ENCODE data around the gene FAM184A. TPM values are rescaled to one million over a fixed set of nuclear protein-coding genes. Genes with fewer than 3 reads are reported as not detected.

Gene FAM184A
- total RNA-seq, 1 donor from 2014 or later, result 7.5 TPM

DNA sequence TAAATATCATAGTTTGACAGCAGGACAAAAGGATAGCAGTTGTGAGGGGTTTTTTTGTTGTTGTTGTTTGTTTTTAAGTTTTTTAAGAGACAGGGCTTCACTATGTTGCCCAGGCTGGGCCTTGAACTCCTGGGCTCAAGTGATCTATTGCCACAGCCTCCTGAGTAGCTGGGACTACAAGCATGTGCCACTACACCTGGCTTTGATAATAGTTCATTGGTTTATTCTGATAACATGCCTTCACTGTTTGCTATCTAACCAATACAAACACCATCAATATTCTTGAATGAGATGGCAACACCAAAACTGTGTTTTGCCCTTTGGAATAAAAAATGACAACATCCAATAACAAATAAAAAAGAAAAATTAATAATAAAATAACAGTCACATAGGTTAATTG lies 41.2 kb downstream of the FAM184A start:
- DNase-seq (ENCODE audit: extremely low spot score, unreplicated experiment), result no peak
- H3K36me3 Mint-ChIP-seq, result no peaks in the 10 kb centered on the region
- H3K4me3 Mint-ChIP-seq, result no peak overlapping the region
- H3K4me1 Mint-ChIP-seq (ENCODE audit: unreplicated experiment), result peaks cover 12% of the 10 kb centered on the region
- H3K27me3 Mint-ChIP-seq, result no peaks in the 10 kb centered on the region
- no peak overlapping the region for H3K27ac Mint-ChIP-seq
- H3K9me3 Mint-ChIP-seq, result no peaks in the 10 kb centered on the region
- TF ChIP-seq, protein P1, sequence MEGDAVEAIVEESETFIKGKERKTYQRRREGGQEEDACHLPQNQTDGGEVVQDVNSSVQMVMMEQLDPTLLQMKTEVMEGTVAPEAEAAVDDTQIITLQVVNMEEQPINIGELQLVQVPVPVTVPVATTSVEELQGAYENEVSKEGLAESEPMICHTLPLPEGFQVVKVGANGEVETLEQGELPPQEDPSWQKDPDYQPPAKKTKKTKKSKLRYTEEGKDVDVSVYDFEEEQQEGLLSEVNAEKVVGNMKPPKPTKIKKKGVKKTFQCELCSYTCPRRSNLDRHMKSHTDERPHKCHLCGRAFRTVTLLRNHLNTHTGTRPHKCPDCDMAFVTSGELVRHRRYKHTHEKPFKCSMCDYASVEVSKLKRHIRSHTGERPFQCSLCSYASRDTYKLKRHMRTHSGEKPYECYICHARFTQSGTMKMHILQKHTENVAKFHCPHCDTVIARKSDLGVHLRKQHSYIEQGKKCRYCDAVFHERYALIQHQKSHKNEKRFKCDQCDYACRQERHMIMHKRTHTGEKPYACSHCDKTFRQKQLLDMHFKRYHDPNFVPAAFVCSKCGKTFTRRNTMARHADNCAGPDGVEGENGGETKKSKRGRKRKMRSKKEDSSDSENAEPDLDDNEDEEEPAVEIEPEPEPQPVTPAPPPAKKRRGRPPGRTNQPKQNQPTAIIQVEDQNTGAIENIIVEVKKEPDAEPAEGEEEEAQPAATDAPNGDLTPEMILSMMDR (conservative IDR thresholded peaks at IDR 0.05), result no peak

DNA sequence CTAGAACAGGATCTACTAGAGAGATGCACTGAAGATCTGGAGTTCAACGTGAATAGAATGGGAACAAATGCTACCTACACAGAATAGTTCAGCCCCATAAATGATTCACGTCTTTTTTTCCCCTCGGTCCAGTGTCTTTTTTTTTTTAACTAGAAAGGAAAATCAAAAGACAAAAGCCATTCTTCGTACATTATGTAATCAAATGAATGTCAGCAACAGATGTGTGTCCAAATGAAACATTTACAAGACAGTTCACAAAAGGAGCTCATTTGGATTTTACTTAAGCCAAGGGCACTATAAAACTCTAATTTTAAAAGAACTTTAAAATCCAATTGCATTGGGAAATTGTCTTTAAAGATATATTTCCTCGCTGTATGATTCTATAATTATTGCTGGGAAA lies 42.4 kb downstream of the FAM184A start:
- no peak overlapping the region for H3K4me3 Mint-ChIP-seq
- H3K4me1 Mint-ChIP-seq (ENCODE audit: unreplicated experiment), result peaks cover 12% of the 10 kb centered on the region
- DNase-seq (ENCODE audit: extremely low spot score, unreplicated experiment), result no peak
- H3K27ac Mint-ChIP-seq, result no peak overlapping the region
- H3K36me3 Mint-ChIP-seq, result no peaks in the 10 kb centered on the region
- no peaks in the 10 kb centered on the region for H3K9me3 Mint-ChIP-seq
- TF ChIP-seq, protein P1 (conservative IDR thresholded peaks at IDR 0.05), result no peak
- H3K27me3 Mint-ChIP-seq, result no peaks in the 10 kb centered on the region

DNA sequence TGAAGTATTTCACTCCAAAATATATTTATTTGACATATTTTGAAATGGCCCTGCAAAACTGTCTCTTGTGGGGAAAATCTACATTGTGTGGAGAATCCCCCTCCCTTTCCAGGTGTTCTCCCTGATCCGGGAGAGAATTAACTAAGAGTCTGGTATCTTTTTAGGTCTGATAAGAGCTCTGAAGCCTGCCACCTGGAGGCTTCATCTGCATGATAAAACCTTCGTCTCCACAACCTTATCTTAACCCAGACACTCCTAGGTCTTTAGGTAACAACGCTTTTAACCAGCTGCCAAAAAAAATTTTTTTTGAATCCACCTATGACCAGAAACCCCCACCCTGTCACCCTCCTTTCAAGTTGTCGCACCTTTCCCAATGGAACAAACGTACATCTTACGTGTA lies 43.0 kb downstream of the FAM184A start:
- Mint-ChIP-seq H3K27me3 (no peaks in the 10 kb centered on the region), H3K4me1 (ENCODE audit: unreplicated experiment) (peaks cover 12% of the 10 kb centered on the region), H3K27ac (peak overlapping the region; percentile 36), H3K36me3 (no peaks in the 10 kb centered on the region), H3K4me3 (peak overlapping the region; percentile 8), H3K9me3 (no peaks in the 10 kb centered on the region)
- TF ChIP-seq, protein P1 (conservative IDR thresholded peaks at IDR 0.05), result no peak
- no peak for DNase-seq (ENCODE audit: extremely low spot score, unreplicated experiment)

DNA sequence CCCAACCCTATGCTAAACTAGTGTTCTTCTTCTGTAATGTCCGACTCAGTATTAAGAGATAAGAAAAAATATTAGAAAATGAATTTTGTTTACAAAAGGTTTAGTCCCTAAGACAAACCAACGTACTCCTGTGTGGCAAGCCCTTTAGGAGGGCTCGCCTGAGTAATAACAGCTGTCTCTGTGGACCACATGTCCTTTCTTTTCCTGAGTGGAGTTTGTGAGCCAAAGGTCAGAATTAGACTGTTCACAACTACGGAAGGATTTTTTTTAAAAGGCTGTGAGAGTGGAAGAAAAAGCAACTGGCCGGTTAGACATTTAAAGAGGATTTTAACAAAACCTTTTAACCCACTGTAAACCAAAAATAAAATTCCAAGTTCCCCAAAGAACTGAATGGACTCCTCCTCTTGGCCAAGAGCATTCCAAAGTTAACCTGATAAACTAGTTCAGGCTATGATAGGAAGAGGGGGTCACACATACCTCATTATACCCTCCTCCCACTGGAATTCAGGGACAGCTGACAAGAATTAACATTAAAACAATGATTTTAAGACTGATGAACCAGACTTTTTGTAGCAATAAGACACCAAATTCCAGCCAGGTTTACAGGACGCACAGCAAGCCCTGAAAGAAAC lies 43.5 kb downstream of the FAM184A start:
- TF ChIP-seq, protein P1 (conservative IDR thresholded peaks at IDR 0.05), result no peak
- H3K9me3 Mint-ChIP-seq, result no peaks in the 10 kb centered on the region
- no peaks in the 10 kb centered on the region for H3K27me3 Mint-ChIP-seq
- DNase-seq (ENCODE audit: extremely low spot score, unreplicated experiment), result no peak
- no peaks in the 10 kb centered on the region for H3K36me3 Mint-ChIP-seq
- H3K4me3 Mint-ChIP-seq, result no peak overlapping the region
- H3K27ac Mint-ChIP-seq, result peak overlapping the region; percentile 36
- peaks cover 12% of the 10 kb centered on the region for H3K4me1 Mint-ChIP-seq (ENCODE audit: unreplicated experiment)

DNA sequence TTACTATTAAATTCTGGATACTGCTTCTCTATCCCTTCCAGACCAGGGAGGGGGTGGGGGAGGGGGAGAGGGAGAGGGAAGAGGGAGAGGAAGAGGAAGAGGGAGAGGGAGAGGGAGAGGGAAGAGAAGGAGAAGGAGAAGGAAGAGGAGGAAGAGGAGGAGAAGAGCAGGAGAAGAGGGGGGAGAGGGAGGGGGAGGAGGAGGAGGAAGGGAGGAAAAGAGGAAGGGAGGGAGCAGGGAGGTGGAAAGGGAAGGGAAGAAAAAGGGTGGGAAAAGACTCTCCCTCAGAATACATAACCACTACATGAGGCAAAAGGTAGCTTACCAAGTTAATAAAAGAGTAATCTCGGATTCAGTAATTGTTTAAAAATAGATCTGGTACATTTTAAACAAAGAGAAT lies 46.0 kb downstream of the FAM184A start:
- Mint-ChIP-seq H3K36me3 (no peaks in the 10 kb centered on the region), H3K9me3 (no peaks in the 10 kb centered on the region), H3K27me3 (no peaks in the 10 kb centered on the region), H3K4me1 (ENCODE audit: unreplicated experiment) (peaks cover 8% of the 10 kb centered on the region), H3K4me3 (no peak overlapping the region), H3K27ac (no peak overlapping the region)
- TF ChIP-seq, protein P1 (conservative IDR thresholded peaks at IDR 0.05), result no peak
- DNase-seq (ENCODE audit: extremely low spot score, unreplicated experiment), result no peak

Measured in type B pancreatic cell (in vitro differentiated cells).